ENCODE measurements around the gene KRT7. TPM values are rescaled to one million over a fixed set of nuclear protein-coding genes. Genes with fewer than 3 reads are reported as not detected.
"Not testable (repeated sequence)": the region's sequence is repeated elsewhere in the genome, so short reads cannot be mapped to it uniquely, and the experiment has no call there.

Gene KRT7
- total RNA-seq, 1 experiment from 2014 or later, result 3.8 TPM

DNA sequence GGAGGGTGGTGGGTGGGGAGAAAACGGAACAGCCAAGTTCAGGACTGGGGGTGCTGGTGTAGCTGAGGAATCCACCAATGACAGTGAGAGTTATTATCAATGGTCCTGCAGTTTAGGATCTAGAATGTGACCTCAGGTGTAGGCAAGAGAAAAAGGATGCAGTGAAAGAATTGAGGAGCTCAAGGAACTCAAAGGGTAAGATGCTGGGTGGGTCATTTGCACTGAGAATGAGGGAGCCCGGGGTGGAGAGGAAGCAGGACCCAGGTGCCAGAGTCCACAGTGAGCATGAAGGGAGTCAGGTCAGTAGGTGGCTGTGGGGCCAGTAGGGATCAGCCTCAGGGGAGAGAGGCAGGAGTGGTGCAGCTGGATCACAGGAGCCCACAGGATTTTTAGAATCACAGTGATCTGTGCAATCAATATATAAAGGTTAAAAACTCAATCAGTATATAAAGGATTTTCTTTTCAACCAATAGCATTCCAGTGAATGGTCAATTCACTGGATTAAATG is 3.2 kb upstream of the KRT7 start:
- DNase-seq (ENCODE audit: low spot score), result no peak

DNA sequence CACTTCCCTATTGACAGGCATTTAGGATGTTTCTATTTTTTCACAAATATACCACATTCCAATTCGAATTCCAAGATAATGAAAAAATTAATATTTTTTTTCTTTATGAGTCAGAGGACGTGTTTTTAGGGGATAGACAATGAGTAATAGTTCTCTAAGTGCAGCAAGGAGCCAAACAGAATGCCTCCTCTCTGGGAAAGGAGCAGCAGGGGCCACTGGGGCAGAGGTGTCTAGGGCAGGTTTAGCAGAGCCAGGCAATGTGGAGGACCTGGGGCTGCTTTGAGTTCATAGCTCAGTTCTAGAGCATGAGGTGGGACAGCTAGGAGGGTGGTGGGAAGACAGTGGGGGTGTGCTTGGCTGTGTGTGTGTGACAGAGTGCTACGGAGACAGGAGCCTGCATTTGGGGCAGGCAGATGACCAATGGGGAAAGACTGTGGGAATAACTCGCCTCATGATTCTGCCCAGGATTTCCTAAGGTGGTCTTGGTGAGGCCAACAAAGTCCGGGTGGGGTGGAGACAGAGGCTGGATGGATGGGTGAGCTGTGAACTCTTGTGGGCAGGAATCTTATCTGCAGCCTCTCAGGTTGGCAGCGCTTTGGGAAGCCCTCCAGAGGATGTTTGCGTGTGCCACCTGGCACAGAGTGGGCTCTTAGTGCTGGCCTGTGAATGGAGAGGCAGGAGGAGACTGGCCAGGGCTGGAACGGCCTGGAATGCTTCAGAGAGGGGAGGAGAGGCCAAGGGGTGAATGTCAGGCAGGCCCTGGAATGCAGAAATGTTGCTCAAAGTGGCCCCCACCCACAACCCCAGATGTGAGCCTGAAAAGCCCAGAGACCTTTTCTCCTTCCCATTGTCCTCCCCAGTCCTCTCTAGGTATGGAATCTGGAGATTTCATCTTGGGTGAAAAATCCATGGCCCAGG is 2.4 kb upstream of the KRT7 start:
- DNase-seq (ENCODE audit: low spot score), result peak; percentile 68

DNA sequence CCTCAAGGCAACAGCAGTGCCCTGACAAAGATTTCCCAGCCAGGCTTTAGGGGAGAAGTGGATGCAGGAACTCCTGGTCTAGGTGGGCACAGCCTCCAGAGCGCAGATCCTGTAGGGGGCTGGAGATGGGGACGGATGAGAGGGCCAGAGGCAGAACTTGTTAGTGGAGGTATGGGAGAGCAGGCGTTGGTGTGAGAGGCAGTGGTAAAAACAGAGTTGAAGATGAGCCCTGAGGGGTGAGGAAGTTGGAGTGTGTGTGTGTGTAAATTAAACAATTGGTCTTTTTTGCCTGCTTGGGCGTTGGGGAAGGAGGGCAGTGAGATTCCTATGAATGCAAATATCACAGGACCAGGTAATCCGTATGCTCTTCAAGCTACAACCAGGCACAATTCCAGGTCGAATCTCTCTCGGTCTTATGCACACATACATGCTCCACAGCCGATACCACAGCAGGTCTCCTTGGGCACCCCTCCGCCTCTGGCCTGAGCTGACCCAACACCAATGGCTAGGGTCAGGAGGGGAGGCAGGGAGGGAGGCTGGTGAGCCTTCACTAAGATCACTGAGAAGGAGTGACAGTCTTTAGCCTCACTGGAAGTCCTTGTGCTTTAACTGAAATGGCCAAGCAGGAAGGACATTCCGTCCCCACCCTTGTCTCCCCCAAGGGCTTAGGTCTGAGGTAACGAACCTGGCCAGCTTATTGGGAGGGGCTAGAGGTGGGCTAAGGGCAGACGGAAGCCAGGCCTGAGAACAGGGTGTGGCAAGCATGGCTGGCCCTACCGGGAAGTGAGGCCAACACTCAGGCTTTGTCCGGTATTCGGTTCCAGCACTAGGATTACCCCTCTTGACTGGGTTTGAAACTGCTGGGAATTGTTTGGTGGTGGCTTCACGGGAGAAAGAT is 1.5 kb upstream of the KRT7 start:
- peak; percentile 37 for DNase-seq (ENCODE audit: low spot score)

DNA sequence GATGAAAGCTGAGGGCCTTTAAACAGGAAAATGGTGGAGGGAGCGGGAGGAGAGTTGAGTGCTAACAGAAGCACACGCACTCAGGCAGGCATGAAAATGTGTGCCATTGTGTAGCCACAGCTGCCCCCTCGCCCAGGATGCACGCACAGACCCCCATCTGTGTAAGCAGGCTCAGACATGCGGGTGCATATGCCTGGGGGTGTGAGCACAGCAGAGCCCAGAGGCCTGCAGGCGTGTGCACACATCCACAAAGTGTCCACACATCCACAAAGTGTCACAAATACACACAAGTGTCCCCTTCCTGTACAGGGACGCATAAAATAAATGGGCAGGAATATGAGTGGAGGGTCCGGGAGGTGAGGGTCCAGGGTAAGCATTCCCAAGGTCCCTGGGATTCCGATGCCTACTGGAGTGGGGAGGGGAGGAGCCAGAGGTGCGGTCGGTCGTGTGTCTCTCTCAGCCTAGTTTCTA is 805 bp upstream of the KRT7 start:
- no peak for DNase-seq (ENCODE audit: low spot score)

DNA sequence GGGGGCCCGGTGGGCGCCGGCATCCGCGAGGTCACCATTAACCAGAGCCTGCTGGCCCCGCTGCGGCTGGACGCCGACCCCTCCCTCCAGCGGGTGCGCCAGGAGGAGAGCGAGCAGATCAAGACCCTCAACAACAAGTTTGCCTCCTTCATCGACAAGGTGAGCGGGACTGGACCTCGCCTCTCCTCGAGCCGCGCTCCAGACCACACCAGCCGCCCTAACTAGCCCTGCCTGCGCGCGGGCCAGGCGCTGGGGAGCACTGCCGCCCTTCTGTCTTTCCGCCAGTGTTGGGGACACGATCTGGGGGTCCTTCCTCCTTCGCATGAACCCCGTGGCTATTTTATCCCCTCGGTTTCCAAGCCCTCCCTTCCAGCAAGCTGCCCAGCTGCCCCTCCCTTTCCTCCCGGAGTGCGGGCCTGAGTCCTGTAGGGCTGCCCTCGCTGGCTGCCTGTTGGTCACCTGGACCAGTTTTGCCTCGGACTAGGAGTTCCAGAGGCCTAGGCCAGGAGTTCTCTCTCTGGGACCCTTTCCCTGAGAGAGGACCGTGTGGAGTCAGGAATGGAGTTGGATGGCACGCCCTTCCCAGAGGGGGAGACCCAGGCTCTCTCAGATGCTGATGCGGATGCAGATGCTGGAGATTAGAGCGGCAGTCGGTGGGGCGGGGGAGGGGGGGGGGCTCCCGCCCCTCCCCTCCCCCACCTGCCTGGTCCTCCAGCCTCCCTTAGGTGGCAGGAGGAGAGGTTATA is 592 bp downstream of the KRT7 start:
- no peak for DNase-seq (ENCODE audit: low spot score)

DNA sequence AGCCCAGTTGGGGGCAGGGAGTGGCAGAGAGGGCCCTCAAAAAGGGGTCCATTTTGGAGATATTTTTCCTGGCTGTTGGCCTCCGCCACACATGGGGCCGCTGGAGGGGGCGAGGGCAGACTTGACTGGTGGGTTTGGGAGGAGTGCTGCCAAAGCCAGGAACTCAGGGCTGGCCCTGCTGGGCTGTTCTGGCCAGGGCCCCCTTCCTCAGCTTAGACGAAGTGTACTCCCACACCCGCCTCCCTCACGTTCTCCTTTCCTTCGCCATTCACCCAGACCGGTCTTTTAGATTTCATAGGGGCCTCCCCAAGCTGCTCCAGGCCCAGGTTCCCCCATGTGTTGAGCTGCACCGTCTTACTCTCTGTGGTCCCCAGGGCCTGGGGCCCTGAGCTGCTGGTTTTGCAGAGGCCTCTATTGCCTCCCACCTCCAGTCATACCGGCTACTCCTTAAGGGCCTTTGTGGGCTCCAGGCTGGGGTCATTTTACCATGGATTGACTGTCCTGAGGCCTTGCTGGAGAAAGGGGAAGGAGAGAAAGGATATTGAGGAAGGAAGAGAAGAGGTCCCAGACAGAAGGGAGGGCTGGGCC is 1.3 kb downstream of the KRT7 start:
- no peak for DNase-seq (ENCODE audit: low spot score)

DNA sequence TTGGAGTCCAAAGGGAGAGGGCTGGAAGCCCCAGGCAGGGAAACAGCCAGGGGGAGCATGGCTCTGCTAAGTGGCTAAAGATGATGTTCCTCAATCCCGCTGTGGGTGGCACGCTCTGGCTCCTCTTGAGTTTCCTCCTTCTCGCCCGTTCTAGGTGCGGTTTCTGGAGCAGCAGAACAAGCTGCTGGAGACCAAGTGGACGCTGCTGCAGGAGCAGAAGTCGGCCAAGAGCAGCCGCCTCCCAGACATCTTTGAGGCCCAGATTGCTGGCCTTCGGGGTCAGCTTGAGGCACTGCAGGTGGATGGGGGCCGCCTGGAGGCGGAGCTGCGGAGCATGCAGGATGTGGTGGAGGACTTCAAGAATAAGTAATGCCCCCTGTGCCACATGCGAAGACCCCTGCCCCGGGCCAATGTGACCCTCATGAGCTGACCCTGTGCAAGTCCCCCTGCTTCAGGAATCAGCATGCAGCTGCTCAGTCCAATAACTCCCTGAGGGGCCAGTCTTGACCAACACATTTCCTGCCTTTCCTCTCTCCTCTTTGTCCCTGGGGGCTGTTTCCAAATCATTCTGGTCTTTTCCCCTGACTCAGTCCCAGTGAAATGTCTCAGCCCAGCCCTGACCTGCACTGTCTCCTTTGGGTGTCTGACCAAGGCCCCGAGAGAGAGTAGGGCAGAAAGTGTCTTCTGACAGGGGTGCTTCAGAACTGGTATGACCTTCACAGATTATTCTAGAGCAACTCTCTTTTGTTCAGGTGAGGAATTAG is 2.1 kb downstream of the KRT7 start:
- DNase-seq (ENCODE audit: low spot score), result no peak

DNA sequence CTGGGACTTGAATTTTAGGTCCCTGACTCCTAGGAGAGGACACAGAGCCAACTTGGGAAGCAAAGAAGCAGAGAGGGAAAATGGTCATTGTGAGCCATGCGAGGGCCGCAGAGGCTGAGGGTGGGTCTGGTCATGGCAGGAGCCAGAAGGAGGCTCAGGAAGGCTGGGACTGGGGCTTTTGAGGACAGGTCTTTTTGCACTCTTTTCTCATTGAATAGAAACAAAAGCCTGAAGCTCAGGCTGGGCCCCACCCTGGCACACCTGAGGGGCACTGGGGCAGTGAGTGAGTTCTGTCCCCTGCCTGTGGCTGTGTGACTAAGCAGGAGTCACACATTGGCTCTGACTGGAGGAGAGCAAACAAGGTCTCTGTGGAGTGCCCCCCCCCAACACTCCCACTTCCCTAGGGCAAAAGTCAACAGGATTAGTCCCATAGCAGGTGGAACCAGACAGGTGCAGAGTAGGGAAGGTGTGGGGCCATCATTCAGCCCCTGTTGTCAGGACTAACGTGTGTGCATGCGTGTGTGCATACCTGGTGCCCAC is 2.8 kb downstream of the KRT7 start:
- DNase-seq (ENCODE audit: low spot score), result peak; percentile 85

DNA sequence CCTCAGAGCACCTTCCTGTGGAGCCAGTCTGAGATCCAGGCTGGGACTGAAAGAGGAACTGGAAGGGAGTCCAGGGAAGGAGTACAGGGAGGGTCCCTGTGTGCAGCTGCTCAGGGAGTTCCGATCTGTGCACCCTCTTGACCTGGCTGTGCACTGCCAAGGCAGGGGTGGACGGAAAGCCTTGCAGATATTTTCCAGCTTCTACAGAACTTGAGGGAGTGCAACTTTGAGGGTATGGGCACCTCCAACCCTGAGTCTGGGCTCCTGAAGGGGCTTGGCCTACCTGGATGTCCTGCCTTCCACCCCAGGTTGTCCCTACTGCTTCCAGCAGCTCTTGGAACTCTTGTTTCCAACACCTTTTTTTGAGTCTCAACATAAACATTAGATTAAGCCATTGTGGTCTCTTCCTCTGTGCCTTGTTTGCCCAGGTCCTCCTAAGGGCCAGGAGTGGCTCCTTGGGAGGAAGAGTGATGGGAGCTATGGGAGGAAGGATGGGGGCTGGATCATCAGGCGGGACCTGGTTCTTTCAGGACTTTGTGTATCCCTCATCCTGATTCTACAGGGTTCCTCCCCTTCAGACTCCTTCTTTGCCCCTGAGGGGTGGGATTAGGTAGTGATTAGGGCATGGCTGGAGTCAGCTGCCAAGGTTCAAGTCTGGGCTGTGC is 3.5 kb downstream of the KRT7 start:
- no peak for DNase-seq (ENCODE audit: low spot score)

DNA sequence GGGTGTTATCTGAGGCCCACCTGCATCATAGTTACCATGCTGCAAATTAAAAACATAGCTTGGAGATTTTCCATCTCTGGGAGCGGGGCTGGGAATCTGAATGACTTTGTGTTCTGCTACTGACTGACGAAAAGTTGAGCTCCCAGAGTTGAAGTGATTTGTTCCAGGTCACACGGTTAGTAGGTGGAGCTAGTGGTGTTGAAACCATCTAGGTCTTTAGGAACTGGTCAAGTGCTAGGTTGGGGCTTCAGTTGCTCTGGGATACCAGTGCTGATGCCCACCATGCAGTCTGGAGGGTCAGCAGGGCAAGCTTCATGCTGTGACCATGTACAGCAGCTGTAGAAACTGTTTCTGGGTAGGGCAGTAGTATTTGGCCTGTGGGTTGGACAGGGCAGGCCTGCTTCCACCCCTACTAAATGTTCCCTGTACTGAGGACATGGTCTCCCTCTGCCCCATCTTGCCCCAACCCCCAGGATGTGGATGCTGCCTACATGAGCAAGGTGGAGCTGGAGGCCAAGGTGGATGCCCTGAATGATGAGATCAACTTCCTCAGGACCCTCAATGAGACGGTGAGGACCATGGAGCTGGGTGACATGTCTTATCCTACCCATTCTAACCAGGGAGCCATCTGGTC is 5.3 kb downstream of the KRT7 start:
- DNase-seq (ENCODE audit: low spot score), result no peak

DNA sequence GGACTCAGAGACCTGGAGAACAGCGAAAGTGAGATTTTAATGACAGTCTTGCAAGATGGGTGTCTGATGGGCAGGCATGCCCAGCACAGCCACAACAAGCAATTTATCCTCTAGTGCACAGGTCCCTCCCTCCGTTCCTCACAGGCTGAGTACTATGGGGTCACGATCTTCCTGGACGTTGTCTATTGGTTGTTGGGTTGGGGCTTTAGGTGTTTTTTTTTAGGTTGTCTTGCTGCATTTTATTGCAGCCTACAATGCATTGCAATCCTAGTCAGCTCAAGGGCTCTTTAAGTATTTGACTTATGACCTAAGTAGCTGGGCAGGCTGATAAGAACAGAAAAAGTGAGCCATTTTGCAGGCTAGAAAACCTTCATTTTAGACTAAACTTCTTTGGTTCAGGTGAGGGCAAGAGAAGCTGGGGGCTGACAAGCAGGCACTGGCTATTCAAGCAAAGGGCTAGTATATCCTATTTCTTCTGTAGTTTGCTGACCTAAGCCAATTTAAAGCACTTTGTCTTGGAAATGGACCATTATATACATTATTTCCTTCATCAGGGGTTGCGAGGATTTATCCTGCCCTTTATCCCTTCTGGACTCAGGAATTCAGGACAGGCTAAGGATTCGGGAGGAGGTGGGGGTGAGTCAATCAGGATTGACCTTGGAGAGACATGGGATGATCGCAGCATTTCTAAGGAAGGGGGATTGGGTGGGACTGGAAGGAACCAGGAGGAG is 6.0 kb downstream of the KRT7 start:
- no peak for DNase-seq (ENCODE audit: low spot score)

DNA sequence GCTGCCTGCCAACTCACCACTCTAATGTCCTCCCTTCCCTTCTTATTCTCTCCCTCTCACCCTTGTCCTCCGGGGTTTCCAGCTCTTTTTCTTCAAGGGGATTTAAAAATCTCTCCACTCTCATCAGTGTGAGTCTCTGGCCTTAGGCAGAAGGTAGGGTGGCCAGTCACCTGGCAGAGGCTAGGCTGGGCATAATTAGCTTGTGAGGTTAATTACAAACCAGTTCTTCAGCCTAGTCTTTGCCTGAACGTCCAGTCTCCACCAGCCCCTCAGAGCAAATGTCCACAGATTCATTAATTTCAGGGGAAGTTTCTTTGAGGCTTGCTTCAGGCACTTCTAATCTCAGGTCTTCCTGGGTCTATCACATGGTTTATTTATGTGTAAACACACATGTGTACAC is 6.7 kb downstream of the KRT7 start:
- no peak for DNase-seq (ENCODE audit: low spot score)

DNA sequence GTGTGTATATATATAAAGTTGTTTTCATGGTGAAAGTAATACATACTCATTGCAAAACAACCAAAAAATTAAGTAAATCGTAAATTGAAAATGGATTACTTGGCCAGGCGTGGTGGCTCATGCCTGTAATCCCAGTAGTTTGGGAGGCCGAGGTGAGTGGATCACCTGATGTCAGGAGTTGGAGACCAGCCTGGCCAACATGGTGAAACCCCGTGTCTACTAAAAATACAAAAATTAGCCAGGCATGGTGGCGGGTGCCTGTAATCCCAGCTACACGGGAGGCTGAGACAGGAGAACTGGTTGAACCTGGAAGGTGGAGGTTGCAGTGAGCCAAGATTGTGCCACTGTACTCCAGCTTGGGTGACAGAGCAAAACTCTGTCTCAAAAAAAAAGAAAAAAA is 7.2 kb downstream of the KRT7 start:
- DNase-seq (ENCODE audit: low spot score), result not testable (repeated sequence)

DNA sequence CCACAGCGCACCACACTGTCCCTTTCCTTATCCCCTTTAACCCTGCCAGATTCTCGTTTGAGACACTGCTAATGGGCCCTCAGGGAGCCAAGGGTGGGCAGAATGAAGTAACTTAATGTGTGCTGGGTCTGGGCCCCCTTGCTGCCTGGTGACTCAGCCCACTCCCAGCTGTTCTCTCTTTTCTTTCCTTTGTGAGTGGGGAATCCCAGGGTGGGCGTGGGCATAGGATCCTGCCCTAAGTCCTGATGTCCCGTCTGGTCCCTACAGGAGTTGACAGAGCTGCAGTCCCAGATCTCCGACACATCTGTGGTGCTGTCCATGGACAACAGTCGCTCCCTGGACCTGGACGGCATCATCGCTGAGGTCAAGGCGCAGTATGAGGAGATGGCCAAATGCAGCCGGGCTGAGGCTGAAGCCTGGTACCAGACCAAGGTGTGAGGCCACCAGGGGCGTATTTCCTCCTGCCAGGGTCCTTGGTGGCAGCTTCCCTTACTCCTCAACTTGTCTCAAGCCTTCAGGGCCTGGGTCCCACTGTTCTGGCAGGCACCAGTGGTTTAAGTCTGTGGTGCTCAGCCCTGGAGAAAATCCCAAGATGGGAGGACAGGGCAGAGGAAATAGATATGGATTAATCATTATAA is 8.3 kb downstream of the KRT7 start:
- DNase-seq (ENCODE audit: low spot score), result no peak

DNA sequence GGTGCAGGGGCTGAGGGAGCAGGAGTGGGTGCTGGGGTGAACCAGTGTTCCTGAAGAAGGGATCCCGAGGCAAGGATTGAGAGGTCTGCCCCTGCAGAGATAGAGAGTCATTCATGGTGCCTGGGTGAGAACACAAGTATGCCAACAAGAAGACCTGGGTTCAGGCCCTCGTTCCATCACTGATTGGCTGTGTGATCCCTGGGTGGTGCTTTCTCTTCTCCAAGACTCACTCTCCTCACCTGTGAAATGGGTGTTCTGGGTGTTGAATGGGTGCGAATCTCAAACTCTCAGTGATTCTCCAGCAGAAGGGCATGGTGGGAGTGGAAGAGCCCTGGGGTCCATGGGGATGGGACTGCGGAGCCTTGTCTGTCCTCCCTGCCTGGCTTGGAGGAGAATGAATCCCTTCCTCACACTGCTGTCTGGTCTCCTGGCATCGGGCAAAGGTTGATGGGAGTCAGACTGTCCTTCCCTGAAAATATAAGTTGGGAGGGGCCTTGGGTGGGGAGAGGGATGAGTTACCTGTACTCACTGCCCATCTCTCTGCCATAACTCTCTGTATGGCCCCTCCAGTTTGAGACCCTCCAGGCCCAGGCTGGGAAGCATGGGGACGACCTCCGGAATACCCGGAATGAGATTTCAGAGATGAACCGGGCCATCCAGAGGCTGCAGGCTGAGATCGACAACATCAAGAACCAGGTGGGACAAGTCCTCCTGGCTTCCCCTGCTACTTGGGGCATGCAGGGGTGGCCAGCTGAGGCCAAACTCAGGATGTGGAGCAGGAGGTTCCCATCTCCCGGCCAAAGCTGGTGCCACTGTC is 9.6 kb downstream of the KRT7 start:
- no peak for DNase-seq (ENCODE audit: low spot score)

DNA sequence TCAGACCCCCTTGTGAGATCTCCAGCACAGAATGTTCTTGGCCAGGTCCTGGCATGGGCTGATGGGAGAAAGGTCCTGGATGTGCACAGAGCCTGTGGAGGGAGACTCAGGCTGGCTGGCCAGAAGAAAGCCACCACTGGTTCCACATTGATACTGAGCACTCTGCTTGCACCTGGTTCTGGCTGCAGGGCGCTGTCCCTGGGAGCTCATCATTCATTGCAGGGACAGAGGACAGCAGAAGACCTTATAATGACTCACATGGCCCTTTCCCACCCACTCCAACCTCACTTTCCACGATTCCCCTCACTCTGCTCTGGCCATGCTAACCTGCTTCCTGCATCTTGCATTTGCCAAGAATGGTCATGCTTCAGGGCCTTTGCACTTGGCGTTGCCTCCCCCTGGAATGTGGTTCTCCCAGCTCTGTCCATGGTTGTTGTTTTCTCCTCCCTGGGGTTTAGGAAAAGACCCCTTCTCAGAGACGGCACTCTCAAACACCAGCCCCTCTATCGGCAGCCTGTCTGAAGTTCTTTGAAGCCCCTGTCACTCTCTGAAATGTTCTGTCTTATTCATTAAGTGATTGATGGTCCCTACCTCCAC is 10.3 kb downstream of the KRT7 start:
- peak; percentile 77 for DNase-seq (ENCODE audit: low spot score)
